ENCODE data around the gene TMEM11.

GRCh38 chr17:21184570-21184969 lies 29.4 kb downstream of the TMEM11 start:
- TF ChIP-seq GATA2 (IDR thresholded peaks at IDR 0.05; ENCODE audit: low read depth, low read length) (no peak), GATA3 (IDR thresholded peaks at IDR 0.05; ENCODE audit: low read depth, low read length) (no peak)

All from SH-SY5Y (cell line).